PC-3 (cell line): ENCODE results near the gene GATA2. TPM values are rescaled to one million over a fixed set of nuclear protein-coding genes. Genes with fewer than 3 reads are reported as not detected.

Experiments
- ATAC-seq: fragments of 200-7000 bp; cut with Tn5 transposase; 2 replicates; pipeline ENCODE4 v1.9.1; 2020; ENCODE audit warnings: mild to moderate bottlenecking, moderate library complexity
- BruUV-seq: library from RNA; stranded (reverse); fragments of 400-500 nt; replicated peaks from 2 replicates; lab custom pipeline; 2021; lab: Mats Ljungman, UMichigan
- CTCF ChIA-PET: fragments of 300-600 bp; sonication (Branson Sonifier 250); formaldehyde crosslinking; loops from one replicate; lab custom pipeline; 2022; ENCODE audit warnings: antibody characterized with exemption; lab: Charles Lee
- POLR2A ChIA-PET: fragments of 300-600 bp; sonication (Branson Sonifier 250); formaldehyde crosslinking; loops from one replicate; lab custom pipeline; 2022; ENCODE audit warnings: antibody characterized with exemption; ENCODE audit not compliant: unreplicated experiment; lab: Charles Lee
- DNase-seq: peaks from one replicate; pipeline ENCODE4 v3.0.0-alpha.2; 2015
- H2AFZ ChIP-seq: fragments of 300-600 bp; sonication (generic); 2 replicates; pipeline ENCODE4 v1.6.0; 2016; ENCODE audit warnings: antibody characterized with exemption, low read length
- H3F3A ChIP-seq: fragments of 300-600 bp; sonication (generic); one replicate; pipeline ENCODE4 v1.6.0; 2017; ENCODE audit warnings: antibody characterized with exemption, low read length, control low read depth, mild to moderate bottlenecking; ENCODE audit not compliant: unreplicated experiment
- H3K27ac ChIP-seq: fragments of 300-600 bp; sonication (generic); 2 replicates; pipeline ENCODE4 v1.5.1; 2016; ENCODE audit warnings: mild to moderate bottlenecking, low read length
- H3K27me3 ChIP-seq: fragments of 300-600 bp; sonication (generic); 2 replicates; pipeline ENCODE4 v1.6.1; 2016; ENCODE audit warnings: low read length, mixed read lengths
- H3K36me3 ChIP-seq: fragments of 300-600 bp; sonication (generic); 2 replicates; pipeline ENCODE4 v1.6.1; 2016; ENCODE audit warnings: low read depth, mixed run types, low read length, mixed read lengths
- H3K4me1 ChIP-seq: fragments of 300-600 bp; sonication (generic); 2 replicates; pipeline ENCODE4 v1.5.1; 2016; ENCODE audit warnings: low read length; ENCODE audit not compliant: insufficient read depth
- H3K4me2 ChIP-seq: fragments of 300-600 bp; sonication (generic); 2 replicates; pipeline ENCODE4 v1.6.0; 2016; ENCODE audit warnings: low read length
- H3K4me3 ChIP-seq: fragments of 300-600 bp; sonication (generic); 2 replicates; pipeline ENCODE4 v1.5.1; 2016; ENCODE audit warnings: mild to moderate bottlenecking, low read length, mixed read lengths
- H3K79me2 ChIP-seq: fragments of 300-600 bp; sonication (generic); 2 replicates; pipeline ENCODE4 v1.6.1; 2017; ENCODE audit warnings: low read length, mixed read lengths
- H3K9ac ChIP-seq: fragments of 300-600 bp; sonication (generic); 2 replicates; pipeline ENCODE4 v1.6.0; 2016; ENCODE audit warnings: mild to moderate bottlenecking, low read length
- H3K9me2 ChIP-seq: fragments of 300-600 bp; sonication (generic); replicated peaks from 2 replicates; pipeline ENCODE4 v1.6.1; 2016; ENCODE audit warnings: mixed run types, low read length, mixed read lengths
- H3K9me3 ChIP-seq: fragments of 300-600 bp; sonication (generic); 2 replicates; pipeline ENCODE4 v1.6.1; 2016; ENCODE audit warnings: low read length, mixed read lengths
- H4K20me1 ChIP-seq: fragments of 300-600 bp; sonication (generic); 2 replicates; pipeline ENCODE4 v1.6.1; 2016; ENCODE audit warnings: low read length, mixed read lengths
- EZH2 ChIP-seq: fragments of 300-600 bp; sonication (generic); IDR thresholded peaks from one replicate; pipeline ENCODE4 v1.6.1; 2017; ENCODE audit warnings: antibody characterized with exemption, mild to moderate bottlenecking, low read length; ENCODE audit not compliant: unreplicated experiment
- EZH2phosphoT487 ChIP-seq: fragments of 300-600 bp; sonication (generic); IDR thresholded peaks from 2 replicates; pipeline ENCODE4 v1.6.1; 2018; ENCODE audit warnings: mild to moderate bottlenecking, antibody characterized with exemption, low read length, borderline replicate concordance
- intact Hi-C: fragments of 100-400 bp; cut with micrococcal nuclease; formaldehyde crosslinking; loops from 2 replicates; pipeline ENCODE4 v1.9.0; 2023
- total RNA-seq: library from RNA; depleted of rRNA; stranded (reverse); fragments of >200 nt; gene quantifications from 2 replicates; pipeline ENCODE4 v1.2.3, GENCODE V29; 2014
- TF ChIP-seq, protein P1 (sequence below): fragments of 300-600 bp; sonication (generic); conservative IDR thresholded peaks from 2 replicates; pipeline ENCODE4 v1.5.1; 2017; ENCODE audit warnings: antibody characterized with exemption, low read depth, mild to moderate bottlenecking, low read length

The GATA2 gene
- total RNA-seq, 1 experiment from 2014 or later, result 32.4 TPM

DNA sequence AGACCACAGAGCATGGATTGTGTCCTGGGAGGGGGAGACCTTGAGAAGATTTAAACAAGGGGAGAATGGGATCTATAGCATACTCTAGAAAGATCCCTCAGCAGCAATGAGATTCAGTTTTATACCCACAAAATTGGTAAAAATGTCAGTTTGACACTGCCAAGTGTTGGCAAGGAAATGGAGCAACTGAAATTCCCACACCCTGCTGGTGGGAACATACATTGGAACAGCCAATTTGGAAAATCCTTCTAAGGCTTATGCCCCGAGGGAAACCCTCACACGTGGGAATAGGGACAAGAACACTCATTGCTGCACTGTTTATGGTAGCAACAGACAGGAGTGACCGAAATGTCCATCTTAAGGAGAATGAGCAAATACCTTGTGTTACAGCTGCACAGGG, 21.3 kb downstream of the GATA2 start:
- ChIA-PET CTCF (no interaction called here), POLR2A (no interaction called here)
- no peak overlapping the region for H3K4me3 ChIP-seq
- H2AFZ ChIP-seq, result no peak overlapping the region
- no peaks in the 10 kb centered on the region for H3F3A ChIP-seq
- no peaks in the 10 kb centered on the region for H3K9me3 ChIP-seq
- H3K27me3 ChIP-seq, result no peaks in the 10 kb centered on the region
- H3K9me2 ChIP-seq, result no peaks in the 10 kb centered on the region
- intact Hi-C loops, result no loop called here
- H3K79me2 ChIP-seq, result no peaks in the 10 kb centered on the region
- H4K20me1 ChIP-seq, result no peaks in the 10 kb centered on the region
- no peaks in the 10 kb centered on the region for H3K4me1 ChIP-seq
- no peak overlapping the region for H3K9ac ChIP-seq
- H3K4me2 ChIP-seq, result no peak overlapping the region
- no peak for ATAC-seq
- DNase-seq, result no peak
- H3K36me3 ChIP-seq, result no peaks in the 10 kb centered on the region
- no peak for TF ChIP-seq EZH2
- TF ChIP-seq, protein P1, sequence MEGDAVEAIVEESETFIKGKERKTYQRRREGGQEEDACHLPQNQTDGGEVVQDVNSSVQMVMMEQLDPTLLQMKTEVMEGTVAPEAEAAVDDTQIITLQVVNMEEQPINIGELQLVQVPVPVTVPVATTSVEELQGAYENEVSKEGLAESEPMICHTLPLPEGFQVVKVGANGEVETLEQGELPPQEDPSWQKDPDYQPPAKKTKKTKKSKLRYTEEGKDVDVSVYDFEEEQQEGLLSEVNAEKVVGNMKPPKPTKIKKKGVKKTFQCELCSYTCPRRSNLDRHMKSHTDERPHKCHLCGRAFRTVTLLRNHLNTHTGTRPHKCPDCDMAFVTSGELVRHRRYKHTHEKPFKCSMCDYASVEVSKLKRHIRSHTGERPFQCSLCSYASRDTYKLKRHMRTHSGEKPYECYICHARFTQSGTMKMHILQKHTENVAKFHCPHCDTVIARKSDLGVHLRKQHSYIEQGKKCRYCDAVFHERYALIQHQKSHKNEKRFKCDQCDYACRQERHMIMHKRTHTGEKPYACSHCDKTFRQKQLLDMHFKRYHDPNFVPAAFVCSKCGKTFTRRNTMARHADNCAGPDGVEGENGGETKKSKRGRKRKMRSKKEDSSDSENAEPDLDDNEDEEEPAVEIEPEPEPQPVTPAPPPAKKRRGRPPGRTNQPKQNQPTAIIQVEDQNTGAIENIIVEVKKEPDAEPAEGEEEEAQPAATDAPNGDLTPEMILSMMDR, result no peak
- no peak for TF ChIP-seq EZH2phosphoT487
- no peak overlapping the region for H3K27ac ChIP-seq
- BruUV-seq, result no TSS peak

DNA sequence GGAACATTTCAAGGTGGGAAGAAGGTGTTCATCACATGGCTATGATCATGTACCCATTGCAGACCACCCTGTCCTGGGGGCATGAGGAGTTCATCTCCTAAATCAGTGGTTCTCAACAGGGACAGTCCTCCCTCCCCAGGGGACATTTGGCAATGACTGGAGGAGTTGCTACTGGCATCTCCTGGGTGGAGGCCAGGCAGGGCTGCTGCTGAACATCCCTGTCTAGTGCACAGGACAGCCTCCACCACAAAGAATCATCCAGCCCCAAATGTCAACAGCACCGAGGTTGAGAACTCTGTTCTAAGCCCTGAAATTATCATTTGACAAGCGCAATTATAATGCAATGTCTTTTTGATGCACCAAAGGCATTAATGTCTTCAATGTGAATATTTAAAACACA, 21.9 kb downstream of the GATA2 start:
- no peaks in the 10 kb centered on the region for H3K79me2 ChIP-seq
- no peak overlapping the region for H3K27ac ChIP-seq
- H3K27me3 ChIP-seq, result no peaks in the 10 kb centered on the region

More for the DNA sequence above, 21.9 kb downstream of the GATA2 start:
- H3K9me2 ChIP-seq, result no peaks in the 10 kb centered on the region
- H2AFZ ChIP-seq, result no peak overlapping the region
- POLR2A ChIA-PET, result no interaction called here
- intact Hi-C loops, result no loop called here
- H3K4me1 ChIP-seq, result no peaks in the 10 kb centered on the region
- no peak for ATAC-seq
- no peaks in the 10 kb centered on the region for H3K36me3 ChIP-seq
- BruUV-seq, result no TSS peak
- no peak overlapping the region for H3K4me2 ChIP-seq
- no peak for DNase-seq
- H3F3A ChIP-seq, result no peaks in the 10 kb centered on the region
- H3K9ac ChIP-seq, result no peak overlapping the region
- no peaks in the 10 kb centered on the region for H3K9me3 ChIP-seq
- CTCF ChIA-PET, result no interaction called here
- TF ChIP-seq EZH2 (no peak), EZH2phosphoT487 (no peak)
- TF ChIP-seq, protein P1, result no peak
- H4K20me1 ChIP-seq, result no peaks in the 10 kb centered on the region
- H3K4me3 ChIP-seq, result no peak overlapping the region
